ENCODE results near the gene TEX264.

- TF ChIP-seq CTCF (conservative IDR thresholded peaks at IDR 0.05 in 1 of 2, IDR thresholded peaks at IDR 0.05 in 1 of 2; ENCODE audit: low read depth in 1 of 2, low read length in 2 of 2): no peak
- no peak for TF ChIP-seq EZH2 (IDR thresholded peaks at IDR 0.05; ENCODE audit: low read length, missing control alignments)
These were observed 33.5 kb downstream of the TEX264 start for GRCh38 chr3:51704511-51704950.

Data from fibroblast of lung (primary cell).